ENCODE results near the gene PRR30. TPM values are rescaled to one million over a fixed set of nuclear protein-coding genes. Genes with fewer than 3 reads are reported as not detected.

The PRR30 gene
- total and polyA plus RNA-seq, 2 donors (not counting 1 experiment from before 2014, with no cell fraction given) = not detected

- H3K27ac ChIP-seq (ENCODE audit: low read length in 2 of 2) = no peak overlapping the region
- ATAC-seq (ENCODE audit: low read depth) = no peak
- CTCF ChIA-PET = interaction anchor here (0.9 to 1.0 kb wide), 2 partner anchors 16 to 29 kb away, joined by 3 to 5 read pairs; no protein-coding TSS in a partner anchor
These were observed 36.1 kb upstream of the PRR30 start for GRCh38 chr2:27175330-27175729.

GRCh38 chr2:27174638-27175037, 35.4 kb upstream of the PRR30 start:
- DNase-seq (no peak), ATAC-seq (ENCODE audit: low read depth) (no peak)
- no peaks in the 10 kb centered on the region for H3K9me3 ChIP-seq (ENCODE audit: control extremely low read depth in 1 of 3, control insufficient read depth in 2 of 3, insufficient read depth in 1 of 3, low read length in 2 of 3)
- no peaks in the 10 kb centered on the region for H3K79me2 ChIP-seq (ENCODE audit: control insufficient read depth, insufficient read depth, low read length)
- H3K9ac ChIP-seq (ENCODE audit: low read length) = no peak overlapping the region
- H3K36me3 ChIP-seq (replicated peaks in 1 of 2; ENCODE audit: control extremely low read depth in 1 of 2, control insufficient read depth in 1 of 2, extremely low read depth in 1 of 2, insufficient read depth in 2 of 2, low read length in 1 of 2) = no peaks in the 10 kb centered on the region
- POLR2A ChIA-PET = no interaction called here
- no peak overlapping the region for H2AFZ ChIP-seq (ENCODE audit: insufficient read depth, low read depth, low read length, poor library complexity, severe bottlenecking)
- H3K4me1 Mint-ChIP-seq = peaks cover 6% of the 10 kb centered on the region
- H3K27me3 ChIP-seq (replicated peaks in 1 of 4; ENCODE audit: control extremely low read depth in 1 of 4, control insufficient read depth in 3 of 4, insufficient read depth in 4 of 4, low read length in 3 of 4) = peaks cover 0 to 6% (median 4%) of the 10 kb centered on the region in 4 experiments
- CTCF ChIA-PET = interaction anchor here (0.6 kb wide), 1 partner anchor 49 kb away, joined by 3 read pairs; no protein-coding TSS in a partner anchor
- H3K27me3 Mint-ChIP-seq = peaks cover 15% of the 10 kb centered on the region
- H3K4me3 Mint-ChIP-seq = no peak overlapping the region
- H4K20me1 ChIP-seq (ENCODE audit: control insufficient read depth, insufficient read depth, low read length, poor library complexity, severe bottlenecking) = no peaks in the 10 kb centered on the region
- H3K4me1 ChIP-seq (ENCODE audit: control insufficient read depth in 2 of 2, insufficient read depth in 2 of 2, low read length in 2 of 2) = peaks cover 7 to 10% of the 10 kb centered on the region in 2 donors
- intact Hi-C loops (cut with micrococcal nuclease) = no loop called here
- H3K27ac ChIP-seq (ENCODE audit: low read length in 2 of 2) = no peak overlapping the region
- no peaks in the 10 kb centered on the region for H3K9me3 Mint-ChIP-seq (ENCODE audit: insufficient read depth)
- no peak overlapping the region for H3K27ac Mint-ChIP-seq
- no peak for TF ChIP-seq EZH2 (IDR thresholded peaks at IDR 0.05; ENCODE audit: borderline replicate concordance, insufficient read depth, low read depth, low read length, poor library complexity, severe bottlenecking)
- TF ChIP-seq CTCF (IDR thresholded peaks at IDR 0.05) = no peak
- no peak overlapping the region for H3K4me3 ChIP-seq (ENCODE audit: control extremely low read depth in 1 of 5, extremely low read depth in 1 of 5, insufficient read depth in 1 of 5, low read depth in 2 of 5, low read length in 4 of 5)
- 82% methylated on average over 5 of the region's 6 CpGs for WGBS (ENCODE audit: insufficient coverage)
- no peak overlapping the region for H3K4me2 ChIP-seq (replicated peaks; ENCODE audit: low read depth, low read length, poor library complexity, severe bottlenecking)

More at GRCh38 chr2:27175330-27175729, 36.1 kb upstream of the PRR30 start:
- TF ChIP-seq EZH2 (IDR thresholded peaks at IDR 0.05; ENCODE audit: borderline replicate concordance, insufficient read depth, low read depth, low read length, poor library complexity, severe bottlenecking) (no peak), CTCF (IDR thresholded peaks at IDR 0.05) (no peak)
- no peak for DNase-seq
- H3K4me2 ChIP-seq (replicated peaks; ENCODE audit: low read depth, low read length, poor library complexity, severe bottlenecking) = no peak overlapping the region
- no peaks in the 10 kb centered on the region for H4K20me1 ChIP-seq (ENCODE audit: control insufficient read depth, insufficient read depth, low read length, poor library complexity, severe bottlenecking)
- Mint-ChIP-seq H3K27me3 (peaks cover 19% of the 10 kb centered on the region), H3K4me1 (peaks cover 3% of the 10 kb centered on the region), H3K27ac (no peak overlapping the region), H3K4me3 (no peak overlapping the region), H3K9me3 (ENCODE audit: insufficient read depth) (no peaks in the 10 kb centered on the region)
- POLR2A ChIA-PET = no interaction called here
- H3K36me3 ChIP-seq (replicated peaks in 1 of 2; ENCODE audit: control extremely low read depth in 1 of 2, control insufficient read depth in 1 of 2, extremely low read depth in 1 of 2, insufficient read depth in 2 of 2, low read length in 1 of 2) = no peaks in the 10 kb centered on the region
- H3K4me3 ChIP-seq (ENCODE audit: control extremely low read depth in 1 of 5, extremely low read depth in 1 of 5, insufficient read depth in 1 of 5, low read depth in 2 of 5, low read length in 4 of 5) = no peak overlapping the region
- peaks cover 3% of the 10 kb centered on the region in 2 donors for H3K4me1 ChIP-seq (ENCODE audit: control insufficient read depth in 2 of 2, insufficient read depth in 2 of 2, low read length in 2 of 2)
- no peaks in the 10 kb centered on the region for H3K79me2 ChIP-seq (ENCODE audit: control insufficient read depth, insufficient read depth, low read length)
- intact Hi-C loops (cut with micrococcal nuclease) = no loop called here
- H3K9me3 ChIP-seq (ENCODE audit: control extremely low read depth in 1 of 3, control insufficient read depth in 2 of 3, insufficient read depth in 1 of 3, low read length in 2 of 3) = no peaks in the 10 kb centered on the region
- WGBS (ENCODE audit: insufficient coverage) = 89% methylated on average over 5 of the region's 8 CpGs
- peaks cover 0 to 10% (median 4%) of the 10 kb centered on the region in 4 experiments for H3K27me3 ChIP-seq (replicated peaks in 1 of 4; ENCODE audit: control extremely low read depth in 1 of 4, control insufficient read depth in 3 of 4, insufficient read depth in 4 of 4, low read length in 3 of 4)
- H3K9ac ChIP-seq (ENCODE audit: low read length) = no peak overlapping the region
- no peak overlapping the region for H2AFZ ChIP-seq (ENCODE audit: insufficient read depth, low read depth, low read length, poor library complexity, severe bottlenecking)
